SK-N-SH treated with all-trans-retinoic acid at 6 μM for 48 hours (cell line): ENCODE results near the gene NPB.

ENCODE experiments used
- ATAC-seq: fragments of 200-7000 bp; cut with Tn5 transposase; 3 replicates; pipeline ENCODE4 v1.9.1; 2020; ENCODE audit warnings: mild to moderate bottlenecking, moderate library complexity
- ARNTL ChIP-seq: fragments of 450-650 bp; formaldehyde crosslinking; IDR thresholded peaks from 2 replicates; pipeline ENCODE4 v1.5.0; 2020; ENCODE audit warnings: low read depth, mild to moderate bottlenecking, moderate library complexity, borderline replicate concordance
- BACH2 ChIP-seq: fragments of 250-450 bp; sonication (Bioruptor Pico); IDR thresholded peaks from 2 replicates; pipeline ENCODE4 v1.9.0; 2021; ENCODE audit warnings: mild to moderate bottlenecking, borderline replicate concordance
- CSDC2 ChIP-seq: fragments of 250-450 bp; sonication (Bioruptor Pico); IDR thresholded peaks from 2 replicates; pipeline ENCODE4 v1.5.0; 2020; ENCODE audit warnings: mild to moderate bottlenecking, moderate library complexity
- CSRNP3 ChIP-seq: fragments of 250-450 bp; sonication (Bioruptor Pico); IDR thresholded peaks from 2 replicates; pipeline ENCODE4 v1.5.1; 2021; ENCODE audit warnings: mild to moderate bottlenecking, moderate library complexity
- ESRRG ChIP-seq: fragments of 250-450 bp; sonication (Bioruptor Pico); IDR thresholded peaks from 2 replicates; pipeline ENCODE4 v1.6.1; 2021; ENCODE audit warnings: mild to moderate bottlenecking
- GLIS3 ChIP-seq: fragments of 250-450 bp; sonication (Bioruptor Pico); IDR thresholded peaks from 2 replicates; pipeline ENCODE4 v1.5.0; 2020; ENCODE audit warnings: mild to moderate bottlenecking, moderate library complexity
- OSR1 ChIP-seq: fragments of 250-450 bp; sonication (Bioruptor Pico); IDR thresholded peaks from 2 replicates; pipeline ENCODE4 v1.8.0; 2022; ENCODE audit warnings: moderate library complexity, mild to moderate bottlenecking, inconsistent platforms
- PATZ1 ChIP-seq: fragments of 250-450 bp; sonication (Bioruptor Pico); IDR thresholded peaks from 2 replicates; pipeline ENCODE4 v1.8.0; 2020; ENCODE audit warnings: mild to moderate bottlenecking, moderate library complexity, borderline replicate concordance
- POU6F1 ChIP-seq: fragments of 250-450 bp; sonication (Bioruptor Pico); IDR thresholded peaks from 2 replicates; pipeline ENCODE4 v1.8.0; 2021; ENCODE audit warnings: low read depth, mild to moderate bottlenecking, moderate library complexity, borderline replicate concordance
- PPARA ChIP-seq: fragments of 250-450 bp; sonication (Bioruptor Pico); IDR thresholded peaks from 2 replicates; pipeline ENCODE4 v1.5.0; 2020; ENCODE audit warnings: mild to moderate bottlenecking, borderline replicate concordance
- SNAI2 ChIP-seq: fragments of 250-450 bp; sonication (Bioruptor Pico); IDR thresholded peaks from 2 replicates; pipeline ENCODE4 v1.5.0; 2020; ENCODE audit warnings: mild to moderate bottlenecking, moderate library complexity
- TOX ChIP-seq: fragments of 250-450 bp; sonication (Bioruptor Pico); IDR thresholded peaks from 2 replicates; pipeline ENCODE4 v1.8.0; 2021; ENCODE audit warnings: mild to moderate bottlenecking, moderate library complexity, borderline replicate concordance
- TSHZ2 ChIP-seq: fragments of 250-450 bp; sonication (Bioruptor Pico); IDR thresholded peaks from 2 replicates; pipeline ENCODE4 v1.5.0; 2020; ENCODE audit warnings: mild to moderate bottlenecking, moderate library complexity
- ZC3H10 ChIP-seq: fragments of 250-450 bp; sonication (Bioruptor Pico); IDR thresholded peaks from 2 replicates; pipeline ENCODE4 v1.5.1; 2021; ENCODE audit warnings: mild to moderate bottlenecking, moderate library complexity
- ZFP3 ChIP-seq: fragments of 250-450 bp; sonication (Bioruptor Pico); IDR thresholded peaks from 2 replicates; pipeline ENCODE4 v1.5.0; 2020; ENCODE audit warnings: mild to moderate bottlenecking, moderate library complexity
- ZFP30 ChIP-seq: fragments of 450-650 bp; formaldehyde crosslinking; IDR thresholded peaks from 2 replicates; pipeline ENCODE4 v1.5.0; 2022; ENCODE audit warnings: mild to moderate bottlenecking, moderate library complexity
- ZNF565 ChIP-seq: fragments of 450-650 bp; formaldehyde crosslinking; conservative IDR thresholded peaks from 2 replicates; pipeline ENCODE4 v1.5.0; 2020; ENCODE audit warnings: low read depth, mild to moderate bottlenecking, moderate library complexity
- ZNF70 ChIP-seq: fragments of 450-650 bp; formaldehyde crosslinking; IDR thresholded peaks from 2 replicates; pipeline ENCODE4 v1.5.0; 2020; ENCODE audit warnings: mild to moderate bottlenecking, moderate library complexity
- ZNF8 ChIP-seq: fragments of 450-650 bp; formaldehyde crosslinking; IDR thresholded peaks from 2 replicates; pipeline ENCODE4 v1.5.0; 2020; ENCODE audit warnings: mild to moderate bottlenecking, moderate library complexity

NPB gene

GRCh38 chr17:81927152-81927652 lies 25.2 kb downstream of the NPB start:
- no peak for ATAC-seq
- TF ChIP-seq OSR1 (CRISPR knock-in tag), result no peak
- no peak for TF ChIP-seq ESRRG (CRISPR knock-in tag)
- TF ChIP-seq ZNF565 (CRISPR knock-in tag), result no peak
- TF ChIP-seq ZFP30 (CRISPR knock-in tag), result no peak
- TF ChIP-seq ZNF70 (CRISPR knock-in tag), result no peak
- TF ChIP-seq POU6F1, result no peak
- no peak for TF ChIP-seq TOX (CRISPR knock-in tag)
- no peak for TF ChIP-seq CSDC2
- TF ChIP-seq PPARA (CRISPR knock-in tag), result no peak
- no peak for TF ChIP-seq PATZ1 (CRISPR knock-in tag)
- no peak for TF ChIP-seq BACH2 (CRISPR knock-in tag)
- no peak for TF ChIP-seq ZC3H10 (CRISPR knock-in tag)
- TF ChIP-seq SNAI2 (CRISPR knock-in tag), result no peak
- no peak for TF ChIP-seq ZFP3

GRCh38 chr17:81927653-81928543 lies 25.9 kb downstream of the NPB start, which contains the start of gene MAFG:
Gene MAFG (minus strand): TSS chr17:81927735. CDS start chr17:81923185, 4,550 bp downstream.
- peak; percentile 77 for ATAC-seq
- no peak for TF ChIP-seq ZNF70 (CRISPR knock-in tag)
- no peak for TF ChIP-seq ZC3H10 (CRISPR knock-in tag)
- TF ChIP-seq CSDC2, result peak; percentile 69; the same call in 1 of the 2 replicates
- no peak for TF ChIP-seq PPARA (CRISPR knock-in tag)
- no peak for TF ChIP-seq CSRNP3 (CRISPR knock-in tag)
- no peak for TF ChIP-seq ZFP30 (CRISPR knock-in tag)
- TF ChIP-seq ARNTL (CRISPR knock-in tag), result no peak
- no peak for TF ChIP-seq TOX (CRISPR knock-in tag)
- TF ChIP-seq ESRRG (CRISPR knock-in tag), result no peak
- TF ChIP-seq GLIS3 (CRISPR knock-in tag), result no peak
- peak; percentile 72; the same call in 1 of the 2 replicates for TF ChIP-seq TSHZ2 (CRISPR knock-in tag)
- TF ChIP-seq POU6F1, result no peak
- TF ChIP-seq ZNF8 (CRISPR knock-in tag), result no peak
- TF ChIP-seq ZFP3, result peak; percentile 69; the same call in 1 of the 2 replicates
- TF ChIP-seq, all 23 proteins: peak for 3
